AG04449 (cell line): ENCODE measurements around the gene NAALADL2.

Experiments
- CTCF ChIA-PET: fragments of 350-600 bp; formaldehyde crosslinking; extraction: SDS; loops from one replicate; lab custom pipeline; 2021; ENCODE audit warnings: antibody characterized with exemption; lab: Yijun Ruan, JAX
- POLR2A ChIA-PET: fragments of 400-600, 350-600 bp; formaldehyde crosslinking; extraction: SDS; loops from one replicate; lab custom pipeline; 2020; ENCODE audit warnings: antibody characterized with exemption, inconsistent platforms; lab: Yijun Ruan, JAX
- DNase-seq: peaks from one replicate; pipeline ENCODE4 v3.0.0-alpha.2; 2010; ENCODE audit warnings: low read depth, low spot score
- H3K4me3 ChIP-seq: 2 replicates; pipeline ENCODE4 v1.5.1; 2011; ENCODE audit warnings: low read depth, mild to moderate bottlenecking, control low read depth, low read length
- TF ChIP-seq, protein P1 (sequence below): IDR thresholded peaks from one replicate; pipeline ENCODE4 v1.5.1; 2011; ENCODE audit warnings: mild to moderate bottlenecking, moderate library complexity, low read length, control low read depth, inconsistent platforms; ENCODE audit not compliant: insufficient read depth; ENCODE audit errors: missing control alignments

Gene NAALADL2

GRCh38 chr3:174953068-174953467 is 93.9 kb downstream of the NAALADL2 start:
- no peak overlapping the region for H3K4me3 ChIP-seq
- ChIA-PET CTCF (no interaction called here), POLR2A (no interaction called here)
- DNase-seq, result no peak
- TF ChIP-seq, protein P1, sequence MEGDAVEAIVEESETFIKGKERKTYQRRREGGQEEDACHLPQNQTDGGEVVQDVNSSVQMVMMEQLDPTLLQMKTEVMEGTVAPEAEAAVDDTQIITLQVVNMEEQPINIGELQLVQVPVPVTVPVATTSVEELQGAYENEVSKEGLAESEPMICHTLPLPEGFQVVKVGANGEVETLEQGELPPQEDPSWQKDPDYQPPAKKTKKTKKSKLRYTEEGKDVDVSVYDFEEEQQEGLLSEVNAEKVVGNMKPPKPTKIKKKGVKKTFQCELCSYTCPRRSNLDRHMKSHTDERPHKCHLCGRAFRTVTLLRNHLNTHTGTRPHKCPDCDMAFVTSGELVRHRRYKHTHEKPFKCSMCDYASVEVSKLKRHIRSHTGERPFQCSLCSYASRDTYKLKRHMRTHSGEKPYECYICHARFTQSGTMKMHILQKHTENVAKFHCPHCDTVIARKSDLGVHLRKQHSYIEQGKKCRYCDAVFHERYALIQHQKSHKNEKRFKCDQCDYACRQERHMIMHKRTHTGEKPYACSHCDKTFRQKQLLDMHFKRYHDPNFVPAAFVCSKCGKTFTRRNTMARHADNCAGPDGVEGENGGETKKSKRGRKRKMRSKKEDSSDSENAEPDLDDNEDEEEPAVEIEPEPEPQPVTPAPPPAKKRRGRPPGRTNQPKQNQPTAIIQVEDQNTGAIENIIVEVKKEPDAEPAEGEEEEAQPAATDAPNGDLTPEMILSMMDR, result no peak

DNA sequence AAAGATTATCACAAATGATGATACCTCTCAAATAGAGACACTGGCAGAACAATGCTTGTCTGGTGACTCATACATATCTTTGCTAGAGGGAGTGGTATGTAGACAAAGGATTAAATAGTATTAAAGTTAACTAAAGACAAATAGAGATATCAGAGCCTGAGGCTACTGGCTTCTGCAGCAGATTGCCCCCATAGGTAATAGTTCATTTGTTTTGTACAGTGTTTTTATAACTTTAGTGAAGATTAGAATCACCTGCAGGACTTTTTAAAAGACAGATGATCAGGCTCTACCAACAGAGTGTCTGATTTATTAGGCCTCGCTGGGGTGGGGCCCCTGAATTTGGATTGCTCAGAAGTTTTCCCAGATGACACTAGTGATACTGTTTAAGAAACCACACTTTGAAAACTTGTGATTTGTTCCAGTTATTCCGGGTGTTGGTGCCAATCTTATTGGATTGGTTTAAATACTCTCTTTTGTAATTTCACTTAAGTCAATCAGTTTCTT is 96.4 kb downstream of the NAALADL2 start:
- ChIA-PET CTCF (no interaction called here), POLR2A (no interaction called here)
- no peak overlapping the region for H3K4me3 ChIP-seq
- DNase-seq, result no peak
- TF ChIP-seq, protein P1, result no peak

DNA sequence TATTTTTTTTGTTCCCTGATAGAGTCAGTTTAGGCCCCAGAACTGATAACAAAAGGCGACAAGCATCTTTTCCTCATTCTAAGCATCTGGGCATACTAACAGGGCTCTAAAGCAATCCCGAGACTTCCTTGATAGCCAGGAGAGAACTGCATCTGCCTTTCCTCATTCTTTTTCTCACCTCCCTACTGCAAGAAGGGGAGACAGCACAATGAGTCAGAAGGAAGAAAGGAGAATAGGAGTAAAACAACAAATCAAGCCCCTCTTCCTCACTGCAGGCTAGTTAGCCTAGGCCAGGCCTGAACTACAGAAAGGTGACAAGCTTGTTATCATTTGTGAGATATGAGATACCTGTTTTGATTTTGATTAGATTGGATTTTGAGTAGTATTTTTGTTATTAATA is 97.9 kb downstream of the NAALADL2 start:
- POLR2A ChIA-PET, result interaction anchor here (0.9 to 1.2 kb wide), 3 partner anchors 196 to 516 kb away, joined by 3 to 8 read pairs (median 3); no protein-coding TSS in a partner anchor
- DNase-seq, result no peak
- TF ChIP-seq, protein P1, result no peak
- no peak overlapping the region for H3K4me3 ChIP-seq
- CTCF ChIA-PET, result no interaction called here

- peak; percentile 45 for DNase-seq
- no peak overlapping the region for H3K4me3 ChIP-seq
- CTCF ChIA-PET, result no interaction called here
- TF ChIP-seq, protein P1, result no peak
- POLR2A ChIA-PET, result interaction anchor here (0.7 to 1.2 kb wide), 4 partner anchors 196 to 517 kb away, joined by 3 to 8 read pairs (median 4); no protein-coding TSS in a partner anchor
These were observed 98.4 kb downstream of the NAALADL2 start for GRCh38 chr3:174957551-174958001.

- no peak overlapping the region for H3K4me3 ChIP-seq
- no peak for DNase-seq
- TF ChIP-seq, protein P1, result no peak
- ChIA-PET CTCF (interaction anchor here (0.7 kb wide), 1 partner anchor 318 kb away, joined by 3 read pairs; no protein-coding TSS in a partner anchor), POLR2A (no interaction called here)
These were observed 99.7 kb downstream of the NAALADL2 start for GRCh38 chr3:174958671-174959328.

DNA sequence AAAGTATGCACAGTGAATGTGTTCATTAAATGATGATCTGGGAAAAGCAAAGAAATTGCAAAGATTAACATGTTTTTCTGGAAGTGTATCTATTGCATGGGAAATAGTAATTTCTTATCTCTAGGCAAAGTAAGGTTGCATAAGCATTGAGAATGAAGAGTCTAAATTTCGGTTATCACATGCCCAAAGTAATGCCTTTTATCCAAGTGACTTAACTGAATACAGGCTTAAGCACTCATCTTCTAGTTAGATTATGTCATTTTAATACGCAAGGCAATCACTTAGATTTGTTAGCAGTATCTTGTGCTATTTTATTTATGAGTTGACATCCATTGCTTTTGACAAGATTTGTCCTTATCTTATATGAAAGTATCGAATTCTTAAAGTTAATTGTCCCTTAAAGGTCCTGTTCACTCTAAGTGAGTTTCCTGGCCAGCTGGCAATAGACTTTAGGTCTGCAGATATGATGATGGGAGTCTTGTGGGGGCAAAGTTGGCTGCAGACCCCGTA is 100.5 kb downstream of the NAALADL2 start:
- TF ChIP-seq, protein P1, result no peak
- ChIA-PET CTCF (interaction anchor here (0.7 to 1.3 kb wide), 2 partner anchors 39 to 317 kb away, joined by 3 read pairs; no protein-coding TSS in a partner anchor), POLR2A (no interaction called here)
- H3K4me3 ChIP-seq, result no peak overlapping the region
- DNase-seq, result no peak
